BLaER1 (cell line): ENCODE measurements around the gene HSF2.

Experiments
- H3K27ac ChIP-seq: shearing (Covaris generic); formaldehyde crosslinking; 2 replicates; pipeline ENCODE4 v1.8.1; 2022
- H3K27me3 ChIP-seq: shearing (Covaris generic); formaldehyde crosslinking; 2 replicates; pipeline ENCODE4 v1.8.1; 2022
- H3K36me3 ChIP-seq: shearing (Covaris generic); formaldehyde crosslinking; 2 replicates; pipeline ENCODE4 v1.8.1; 2022
- H3K4me1 ChIP-seq: shearing (Covaris generic); formaldehyde crosslinking; 2 replicates; pipeline ENCODE4 v1.8.1; 2022
- H3K4me2 ChIP-seq: shearing (Covaris generic); formaldehyde crosslinking; 2 replicates; pipeline ENCODE4 v1.8.1; 2022
- H3K4me3 ChIP-seq: shearing (Covaris generic); formaldehyde crosslinking; 2 replicates; pipeline ENCODE4 v1.8.1; 2022
- H3K9ac ChIP-seq: shearing (Covaris generic); formaldehyde crosslinking; 2 replicates; pipeline ENCODE4 v1.8.1; 2022
- H3K9me3 ChIP-seq: shearing (Covaris generic); formaldehyde crosslinking; 2 replicates; pipeline ENCODE4 v1.8.1; 2022
- H4K20me1 ChIP-seq: shearing (Covaris generic); formaldehyde crosslinking; 2 replicates; pipeline ENCODE4 v1.8.1; 2022
- Cebpa-rat ChIP-seq: shearing (Covaris generic); IDR thresholded peaks from 2 replicates; pipeline ENCODE4 v1.8.1; 2022

HSF2 gene

GRCh38 chr6:122399348-122400120 lies at the start of gene HSF2:
TSS of gene HSF2 (plus strand) at chr6:122399652. CDS start at chr6:122399738, 86 bp downstream.
- Histone ChIP-seq H3K4me3 (peak within 1 kb of the TSS; percentile 85), H3K36me3 (peaks cover 21% of the 10 kb centered on the region; the same call in 1 of the 2 replicates), H3K4me1 (peaks cover 19% of the 10 kb centered on the region), H3K4me2 (peak within 1 kb of the TSS; percentile 93), H3K9ac (peak within 1 kb of the TSS; percentile 93), H3K27me3 (no peaks in the 10 kb centered on the region), H4K20me1 (peaks cover 42% of the 10 kb centered on the region), H3K9me3 (no peaks in the 10 kb centered on the region), H3K27ac (peak within 1 kb of the TSS; percentile 91)
- TF ChIP-seq Cebpa-rat: no peak

- Histone ChIP-seq H3K36me3 (no peaks in the 10 kb centered on the region), H3K4me3 (no peak overlapping the region), H3K4me1 (no peaks in the 10 kb centered on the region), H3K9me3 (no peaks in the 10 kb centered on the region), H3K4me2 (no peak overlapping the region), H3K9ac (no peak overlapping the region), H3K27ac (no peak overlapping the region), H3K27me3 (no peaks in the 10 kb centered on the region), H4K20me1 (no peaks in the 10 kb centered on the region)
- TF ChIP-seq Cebpa-rat: no peak
Measured at GRCh38 chr6:122352981-122353664, 46.3 kb upstream of the HSF2 start.

DNA sequence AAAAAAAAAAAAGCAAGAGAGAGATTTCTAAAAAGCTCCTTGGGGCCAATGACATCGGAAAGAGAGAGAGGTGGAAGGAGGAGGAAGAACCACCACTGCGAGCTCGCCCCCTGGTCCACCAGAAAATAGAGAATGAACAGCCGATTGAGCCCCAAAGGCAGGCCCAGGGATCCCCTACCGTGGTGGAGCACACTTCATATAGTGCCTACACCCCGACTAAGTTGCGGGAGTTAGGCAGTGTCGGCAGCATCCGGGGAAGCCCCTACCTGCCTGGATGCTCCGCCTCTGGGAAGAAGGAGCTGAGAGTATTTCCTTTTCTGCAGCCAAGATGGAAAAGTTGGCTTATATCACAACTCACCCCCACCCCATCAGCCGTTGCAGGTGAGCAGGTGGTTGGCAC lies 38.6 kb upstream of the HSF2 start:
- Histone ChIP-seq H3K27me3 (no peaks in the 10 kb centered on the region), H4K20me1 (no peaks in the 10 kb centered on the region), H3K4me2 (no peak overlapping the region), H3K27ac (no peak overlapping the region), H3K4me1 (no peaks in the 10 kb centered on the region), H3K9ac (no peak overlapping the region), H3K9me3 (no peaks in the 10 kb centered on the region), H3K36me3 (no peaks in the 10 kb centered on the region), H3K4me3 (no peak overlapping the region)
- TF ChIP-seq Cebpa-rat: no peak

GRCh38 chr6:122361314-122361979 lies 38.0 kb upstream of the HSF2 start:
- no peak overlapping the region for H3K27ac ChIP-seq

GRCh38 chr6:122363769-122364483 lies 35.5 kb upstream of the HSF2 start:
- H3K27ac ChIP-seq: no peak overlapping the region
- no peaks in the 10 kb centered on the region for H3K27me3 ChIP-seq
- no peak overlapping the region for H3K9ac ChIP-seq
- H3K9me3 ChIP-seq: no peaks in the 10 kb centered on the region
- H3K4me3 ChIP-seq: no peak overlapping the region
- TF ChIP-seq Cebpa-rat: no peak
- H3K4me2 ChIP-seq: no peak overlapping the region
- no peaks in the 10 kb centered on the region for H3K36me3 ChIP-seq
- no peaks in the 10 kb centered on the region for H4K20me1 ChIP-seq
- no peaks in the 10 kb centered on the region for H3K4me1 ChIP-seq

More at GRCh38 chr6:122361314-122361979, 38.0 kb upstream of the HSF2 start:
- H3K9ac ChIP-seq: no peak overlapping the region
- H3K9me3 ChIP-seq: no peaks in the 10 kb centered on the region
- H3K27me3 ChIP-seq: no peaks in the 10 kb centered on the region
- H3K4me3 ChIP-seq: no peak overlapping the region
- H4K20me1 ChIP-seq: no peaks in the 10 kb centered on the region
- H3K4me2 ChIP-seq: no peak overlapping the region
- H3K36me3 ChIP-seq: no peaks in the 10 kb centered on the region
- TF ChIP-seq Cebpa-rat: no peak
- H3K4me1 ChIP-seq: no peaks in the 10 kb centered on the region

DNA sequence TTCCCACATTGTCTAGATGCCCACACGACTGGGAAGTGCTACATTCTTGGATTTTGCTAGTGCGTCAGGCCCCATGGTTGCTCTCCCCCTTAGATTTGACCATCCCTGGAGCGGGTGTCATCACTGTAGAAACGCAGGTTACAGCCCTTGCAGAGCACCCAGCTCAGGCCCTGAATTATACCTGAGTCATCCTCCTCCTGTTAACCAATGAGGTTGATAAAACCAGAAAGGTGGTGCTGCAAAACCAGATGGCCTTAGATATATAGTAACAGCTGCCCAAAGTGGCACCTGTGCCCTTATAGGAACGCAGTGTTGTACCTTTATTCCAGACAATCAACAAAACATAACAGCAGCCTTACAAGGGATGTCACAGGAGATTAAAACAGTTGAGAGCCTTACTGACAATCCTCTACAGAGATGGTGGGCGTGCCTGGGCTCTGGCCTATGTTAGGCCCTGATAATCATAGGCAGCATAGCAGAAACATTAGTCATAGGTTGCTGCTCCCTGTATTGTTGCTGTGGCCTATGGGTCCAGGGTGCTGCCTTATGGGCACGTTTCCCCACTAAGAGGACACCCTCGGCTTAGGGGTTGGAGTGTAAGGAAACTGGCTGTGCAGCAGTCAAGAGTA lies 33.6 kb upstream of the HSF2 start:
- Histone ChIP-seq H3K9ac (no peak overlapping the region), H3K9me3 (no peaks in the 10 kb centered on the region), H3K36me3 (no peaks in the 10 kb centered on the region), H3K4me3 (no peak overlapping the region), H3K4me1 (no peaks in the 10 kb centered on the region), H3K27ac (no peak overlapping the region), H3K27me3 (no peaks in the 10 kb centered on the region), H3K4me2 (no peak overlapping the region), H4K20me1 (no peaks in the 10 kb centered on the region)
- no peak for TF ChIP-seq Cebpa-rat

DNA sequence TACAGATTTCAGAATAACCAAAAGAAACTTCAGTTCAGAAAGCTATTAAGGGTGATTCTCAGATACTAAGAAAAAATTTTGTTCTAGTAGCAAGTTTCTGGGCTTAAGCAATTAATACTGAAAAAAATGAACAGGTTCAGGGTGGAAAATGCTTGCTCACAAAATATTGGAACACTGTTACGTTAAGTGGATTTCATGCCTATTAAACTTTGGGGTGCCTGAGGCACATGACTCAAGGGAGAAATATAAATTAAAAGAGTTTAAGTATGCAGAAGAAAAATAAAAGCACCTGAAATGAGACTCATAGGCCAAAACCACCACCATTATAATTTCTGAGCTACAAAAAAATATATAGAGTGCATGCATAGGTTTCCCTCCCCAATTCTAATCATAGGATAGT lies 32.3 kb upstream of the HSF2 start:
- Histone ChIP-seq H3K4me1 (no peaks in the 10 kb centered on the region), H3K4me2 (no peak overlapping the region), H3K27me3 (no peaks in the 10 kb centered on the region), H3K27ac (no peak overlapping the region), H4K20me1 (no peaks in the 10 kb centered on the region), H3K9ac (no peak overlapping the region), H3K4me3 (no peak overlapping the region), H3K9me3 (no peaks in the 10 kb centered on the region), H3K36me3 (no peaks in the 10 kb centered on the region)
- no peak for TF ChIP-seq Cebpa-rat

- H3K4me2 ChIP-seq: no peak overlapping the region
- H3K27me3 ChIP-seq: no peaks in the 10 kb centered on the region
- H3K4me3 ChIP-seq: no peak overlapping the region
- no peaks in the 10 kb centered on the region for H3K4me1 ChIP-seq
- no peaks in the 10 kb centered on the region for H3K9me3 ChIP-seq
- TF ChIP-seq Cebpa-rat: no peak
- H3K27ac ChIP-seq: no peak overlapping the region
- H4K20me1 ChIP-seq: no peaks in the 10 kb centered on the region
- no peak overlapping the region for H3K9ac ChIP-seq
- no peaks in the 10 kb centered on the region for H3K36me3 ChIP-seq
Measured at GRCh38 chr6:122369536-122369935, 29.9 kb upstream of the HSF2 start.

GRCh38 chr6:122372647-122373046 lies 26.8 kb upstream of the HSF2 start:
- no peaks in the 10 kb centered on the region for H3K4me1 ChIP-seq

More at GRCh38 chr6:122372647-122373046, 26.8 kb upstream of the HSF2 start:
- Histone ChIP-seq H3K4me2 (no peak overlapping the region), H3K4me3 (no peak overlapping the region), H3K9ac (no peak overlapping the region), H3K9me3 (no peaks in the 10 kb centered on the region), H3K27ac (no peak overlapping the region), H4K20me1 (no peaks in the 10 kb centered on the region), H3K27me3 (no peaks in the 10 kb centered on the region), H3K36me3 (no peaks in the 10 kb centered on the region)
- TF ChIP-seq Cebpa-rat: no peak
